ENCODE measurements around the gene TPRA1.

DNA sequence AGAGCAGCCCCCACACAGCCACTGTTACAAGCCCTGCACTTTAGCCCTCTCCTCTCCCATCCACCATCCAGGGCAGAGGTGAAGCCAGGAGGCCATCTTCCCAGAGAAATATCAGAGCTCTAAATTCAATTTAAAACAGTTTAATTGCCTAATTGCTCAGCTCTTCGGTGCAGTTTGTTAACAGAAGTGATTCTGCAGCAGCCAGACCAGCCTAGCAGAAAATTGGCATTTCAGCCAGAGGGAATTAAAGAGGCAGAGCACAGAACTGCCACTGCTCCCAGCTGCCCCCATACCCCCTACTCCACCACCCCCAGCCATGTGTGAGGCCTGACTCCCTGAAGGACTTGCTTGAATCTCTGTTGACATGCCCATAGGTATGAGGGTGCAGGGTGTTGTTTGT is 38.5 kb downstream of the TPRA1 start:
- TF ChIP-seq POLR2AphosphoS5 (IDR thresholded peaks at IDR 0.05; ENCODE audit: low read depth, low read length) (no peak), POLR2A (IDR thresholded peaks at IDR 0.05; ENCODE audit: low read depth, low read length) (no peak), TAF1 (IDR thresholded peaks at IDR 0.05; ENCODE audit: borderline replicate concordance, low read depth, low read length) (no peak)

Data from GM12892 (cell line).